H9 (cell line): ENCODE data around the gene SEC61B. TPM values are rescaled to one million over a fixed set of nuclear protein-coding genes. Genes with fewer than 3 reads are reported as not detected.

ENCODE experiments used
- DNase-seq: peaks from one replicate; pipeline ENCODE4 v3.0.0-alpha.2; 2017
- H2AFZ ChIP-seq: one replicate; pipeline ENCODE4 v1.6.1; 2013; ENCODE audit warnings: mild to moderate bottlenecking, low read length, control low read depth, moderate library complexity
- H2AK5ac ChIP-seq: 2 replicates; pipeline ENCODE4 v1.6.1; 2013; ENCODE audit warnings: low read length, control low read depth, mixed read lengths; ENCODE audit not compliant: insufficient read length
- H2BK120ac ChIP-seq: one replicate; pipeline ENCODE4 v1.6.1; 2013; ENCODE audit warnings: low read depth, mild to moderate bottlenecking, low read length, control low read depth, inconsistent platforms; ENCODE audit not compliant: poor library complexity, severe bottlenecking
- H2BK12ac ChIP-seq: 2 replicates; pipeline ENCODE4 v1.6.1; 2013; ENCODE audit warnings: low read length, control low read depth, mixed read lengths, low read depth; ENCODE audit not compliant: insufficient read length
- H2BK15ac ChIP-seq: 2 replicates; pipeline ENCODE4 v1.6.1; 2013; ENCODE audit warnings: low read depth, low read length, control low read depth
- H2BK20ac ChIP-seq: one replicate; pipeline ENCODE4 v1.6.1; 2013; ENCODE audit warnings: low read depth, mild to moderate bottlenecking, low read length, control low read depth, inconsistent platforms; ENCODE audit not compliant: poor library complexity, severe bottlenecking
- H2BK5ac ChIP-seq: 2 replicates; pipeline ENCODE4 v1.6.1; 2013; ENCODE audit warnings: low read length, control low read depth, mixed read lengths; ENCODE audit not compliant: insufficient read length
- H3K14ac ChIP-seq: 2 replicates; pipeline ENCODE4 v1.6.1; 2013; ENCODE audit warnings: low read length, control low read depth; ENCODE audit not compliant: insufficient read depth
- H3K18ac ChIP-seq: 2 replicates; pipeline ENCODE4 v1.6.1; 2013; ENCODE audit warnings: low read depth, mild to moderate bottlenecking, mixed read lengths, low read length, control low read depth; ENCODE audit not compliant: insufficient read length
- H3K23ac ChIP-seq: 2 replicates; pipeline ENCODE4 v1.6.1; 2013; ENCODE audit warnings: low read length, control low read depth, mixed read lengths, low read depth; ENCODE audit not compliant: insufficient read length
- H3K23me2 ChIP-seq: 2 replicates; pipeline ENCODE4 v1.6.1; 2013; ENCODE audit warnings: low read depth, mild to moderate bottlenecking, mixed read lengths, low read length, control low read depth; ENCODE audit not compliant: insufficient read length, poor library complexity, severe bottlenecking
- H3K27ac ChIP-seq: 2 replicates; pipeline ENCODE4 v1.5.1; 2013; ENCODE audit warnings: low read length, control low read depth, mixed read lengths, low read depth; ENCODE audit not compliant: insufficient read length
- H3K27me3 ChIP-seq: 2 replicates; pipeline ENCODE4 v1.6.1; 2013; ENCODE audit warnings: low read length, control low read depth, inconsistent platforms; ENCODE audit not compliant: insufficient read depth
- H3K4ac ChIP-seq: 2 replicates; pipeline ENCODE4 v1.6.1; 2013; ENCODE audit warnings: low read depth, mild to moderate bottlenecking, control low read depth, inconsistent platforms, low read length, moderate library complexity
- H3K4me1 ChIP-seq: 2 replicates; pipeline ENCODE4 v1.6.1; 2013; ENCODE audit warnings: low read length, control low read depth, inconsistent platforms; ENCODE audit not compliant: insufficient read depth
- H3K4me2 ChIP-seq: 2 replicates; pipeline ENCODE4 v1.6.1; 2013; ENCODE audit warnings: low read length, control low read depth, mixed read lengths; ENCODE audit not compliant: insufficient read length, insufficient read depth
- H3K56ac ChIP-seq: 2 replicates; pipeline ENCODE4 v1.6.1; 2013; ENCODE audit warnings: low read depth, mild to moderate bottlenecking, mixed read lengths, low read length, control low read depth; ENCODE audit not compliant: insufficient read length
- H3K79me1 ChIP-seq: 2 replicates; pipeline ENCODE4 v1.6.1; 2013; ENCODE audit warnings: low read depth, mild to moderate bottlenecking, moderate library complexity, low read length, control low read depth, inconsistent platforms; ENCODE audit not compliant: insufficient read depth, poor library complexity, severe bottlenecking
- H3K79me2 ChIP-seq: 2 replicates; pipeline ENCODE4 v1.6.1; 2013; ENCODE audit warnings: low read length, control low read depth, inconsistent platforms; ENCODE audit not compliant: insufficient read depth
- H3K9ac ChIP-seq: 2 replicates; pipeline ENCODE4 v1.6.1; 2013; ENCODE audit warnings: low read length, control low read depth, mixed read lengths; ENCODE audit not compliant: insufficient read length; ENCODE audit errors: extremely low read depth
- H3K9me3 ChIP-seq: one replicate; pipeline ENCODE4 v1.6.1; 2013; ENCODE audit warnings: low read depth, low read length, inconsistent platforms; ENCODE audit not compliant: control insufficient read depth
- H3T11ph ChIP-seq: one replicate; pipeline ENCODE4 v1.6.1; 2013; ENCODE audit warnings: mild to moderate bottlenecking, low read length, control low read depth, inconsistent platforms
- H4K20me1 ChIP-seq: one replicate; pipeline ENCODE4 v1.6.1; 2013; ENCODE audit not compliant: control insufficient read depth, insufficient read length, insufficient read depth
- H4K5ac ChIP-seq: 2 replicates; pipeline ENCODE4 v1.6.1; 2013; ENCODE audit warnings: low read depth, mild to moderate bottlenecking, mixed read lengths, low read length, control low read depth; ENCODE audit not compliant: insufficient read length
- H4K8ac ChIP-seq: replicated peaks from 2 replicates; pipeline ENCODE4 v1.6.1; 2013; ENCODE audit warnings: low read length, control low read depth, mixed read lengths, low read depth; ENCODE audit not compliant: insufficient read length
- H4K91ac ChIP-seq: 2 replicates; pipeline ENCODE4 v1.6.1; 2013; ENCODE audit warnings: low read depth, mild to moderate bottlenecking, moderate library complexity, mixed read lengths, low read length, control low read depth; ENCODE audit not compliant: insufficient read length
- H3K27ac Mint-ChIP-seq, 3 experiments: 2 replicates in 2 of 3; 3 replicates in 1 of 3; pipeline ENCODE4 v1.8.0; 2020 to 2021; ENCODE audit warnings: mixed read lengths in 3 of 3, mild to moderate bottlenecking in 1 of 3, moderate library complexity in 1 of 3
- H3K27me3 Mint-ChIP-seq: 2 replicates; pipeline ENCODE4 v1.8.0; 2021; ENCODE audit warnings: low read depth, mild to moderate bottlenecking, moderate library complexity, mixed read lengths
- H3K36me3 Mint-ChIP-seq, 3 experiments: 2 replicates in 2 of 3; 3 replicates in 1 of 3; pipeline ENCODE4 v1.8.0; 2020 to 2021; ENCODE audit warnings: low read depth in 3 of 3, mixed read lengths in 3 of 3; ENCODE audit not compliant: insufficient read depth in 1 of 3
- H3K4me1 Mint-ChIP-seq, 2 experiments: 2 replicates each; pipeline ENCODE4 v1.8.0; 2020; ENCODE audit warnings: mixed read lengths in 2 of 2
- H3K4me3 Mint-ChIP-seq, 2 experiments: 2 replicates in 1 of 2; 3 replicates in 1 of 2; pipeline ENCODE4 v1.8.0; 2020 to 2021; ENCODE audit warnings: mild to moderate bottlenecking in 2 of 2, mixed read lengths in 2 of 2, moderate library complexity in 1 of 2
- H3K9me3 Mint-ChIP-seq, 2 experiments: 2 replicates in 1 of 2; 3 replicates in 1 of 2; pipeline ENCODE4 v1.8.0; 2020; ENCODE audit warnings: mild to moderate bottlenecking in 2 of 2, mixed read lengths in 2 of 2, moderate library complexity in 1 of 2
- CTCF ChIP-seq: fragments of 200-600 bp; sonication (generic); conservative IDR thresholded peaks from 3 replicates; pipeline ENCODE4 v1.8.0; 2021; ENCODE audit warnings: antibody characterized with exemption, mild to moderate bottlenecking
- total RNA-seq: library from RNA; stranded (reverse); gene quantifications from 2 replicates; pipeline ENCODE4 v1.2.1, GENCODE V29; 2021

Gene SEC61B
- total RNA-seq, 1 experiment from 2014 or later = 142 TPM

- Histone ChIP-seq H3K27ac (no peak overlapping the region), H2BK15ac (no peak overlapping the region), H3K14ac (no peak overlapping the region), H3K9me3 (no peaks in the 10 kb centered on the region), H3K23me2 (no peaks in the 10 kb centered on the region), H2BK5ac (no peak overlapping the region), H4K91ac (no peak overlapping the region), H2AK5ac (no peak overlapping the region), H3T11ph (no peak overlapping the region), H3K27me3 (no peaks in the 10 kb centered on the region), H3K9ac (no peak overlapping the region), H2BK120ac (no peak overlapping the region), H2BK12ac (no peak overlapping the region), H3K79me2 (no peaks in the 10 kb centered on the region), H3K56ac (no peak overlapping the region), H3K79me1 (no peaks in the 10 kb centered on the region), H3K23ac (no peak overlapping the region), H3K4ac (no peak overlapping the region), H2BK20ac (no peak overlapping the region), H3K4me1 (no peaks in the 10 kb centered on the region), H2AFZ (no peak overlapping the region), H4K8ac (no peak overlapping the region), H3K4me2 (no peak overlapping the region), H3K18ac (no peak overlapping the region), H4K20me1 (no peaks in the 10 kb centered on the region), H4K5ac (no peak overlapping the region)
- Mint-ChIP-seq H3K27ac (no peak overlapping the region), H3K27me3 (peaks cover 3% of the 10 kb centered on the region; the same call in 1 of the 2 replicates), H3K36me3 (no peaks in the 10 kb centered on the region; a peak in 1 of 7 replicates), H3K4me3 (no peak overlapping the region), H3K9me3 (peaks cover 0 to 3% of the 10 kb centered on the region in 2 experiments; a peak in 1 of 5 replicates), H3K4me1 (peaks cover 0 to 3% of the 10 kb centered on the region in 2 experiments; a peak in 1 of 4 replicates)
- no peak for DNase-seq
- no peak for TF ChIP-seq CTCF
These were observed 11.5 kb upstream of the SEC61B start for GRCh38 chr9:99210572-99210971.
